Measurements from ENCODE around the gene ZSWIM3. TPM values are rescaled to one million over a fixed set of nuclear protein-coding genes. Genes with fewer than 3 reads are reported as not detected.

ZSWIM3 gene
- total and polyA plus RNA-seq, 2 of the 8 experiments (the other 6 are each of a cell fraction or from before 2014, with no cell fraction given), result 5.5 to 6.9 TPM

GRCh38 chr20:45893831-45894230 lies 36.4 kb downstream of the ZSWIM3 start:
- Histone ChIP-seq H2BK5ac (ENCODE audit: low read depth, low read length) (no peak overlapping the region), H4K91ac (replicated peaks; ENCODE audit: insufficient read length, low read length) (no peak overlapping the region), H3K36me3 (ENCODE audit: control insufficient read depth in 2 of 4, insufficient read depth in 4 of 4, low read length in 3 of 4) (peaks cover 8 to 24% (median 19%) of the 10 kb centered on the region in 4 experiments), H2BK12ac (ENCODE audit: low read depth, low read length) (no peak overlapping the region), H3K27me3 (replicated peaks in 1 of 4; ENCODE audit: control insufficient read depth in 3 of 4, extremely low read depth in 1 of 4, insufficient read depth in 3 of 4, low read length in 3 of 4) (no peaks in the 10 kb centered on the region), H3K27ac (ENCODE audit: low read depth, low read length) (no peak overlapping the region), H3K23ac (ENCODE audit: insufficient read length) (no peak overlapping the region), H3K4me2 (ENCODE audit: insufficient read depth in 1 of 2, low read depth in 2 of 2, low read length in 2 of 2) (no peak overlapping the region), H4K5ac (ENCODE audit: insufficient read length, low read depth, low read length) (no peak overlapping the region), H4K8ac (ENCODE audit: extremely low read depth, insufficient read depth, low read length) (no peak overlapping the region), H2AK5ac (ENCODE audit: low read depth, low read length) (no peak overlapping the region), H3K79me2 (ENCODE audit: control insufficient read depth in 1 of 2, insufficient read depth in 2 of 2, low read length in 2 of 2) (peaks cover 0 to 6% of the 10 kb centered on the region in 2 experiments; a peak in 1 of 4 replicates), H2BK120ac (replicated peaks; ENCODE audit: low read depth, low read length) (no peak overlapping the region), H2BK15ac (ENCODE audit: low read length) (no peak overlapping the region), H2AFZ (ENCODE audit: low read length) (no peak overlapping the region), H3K4me1 (replicated peaks in 1 of 4; ENCODE audit: control insufficient read depth in 3 of 4, insufficient read depth in 4 of 4, low read length in 3 of 4) (peaks cover 0 to 10% (median 6%) of the 10 kb centered on the region in 4 experiments; a peak in 6 of 7 replicates), H3K9me3 (ENCODE audit: insufficient read depth in 2 of 2, low read depth in 1 of 2, low read length in 1 of 2) (no peaks in the 10 kb centered on the region), H3K4me3 (ENCODE audit: extremely low read depth in 1 of 4, insufficient read depth in 2 of 4, low read depth in 3 of 4, low read length in 4 of 4) (no peak overlapping the region), H3K23me2 (ENCODE audit: low read depth, low read length) (peaks cover 15% of the 10 kb centered on the region; the same call in 1 of the 2 replicates), H3K56ac (replicated peaks; ENCODE audit: insufficient read length, low read depth, low read length) (no peak overlapping the region), H4K20me1 (replicated peaks in 1 of 2; ENCODE audit: control insufficient read depth in 1 of 2, insufficient read depth in 2 of 2, low read length in 2 of 2) (peaks cover 0 to 13% of the 10 kb centered on the region in 2 experiments), H3K9ac (replicated peaks in 1 of 4; ENCODE audit: extremely low read depth in 1 of 4, low read depth in 3 of 4, low read length in 3 of 4) (no peak overlapping the region), H3K4ac (replicated peaks; ENCODE audit: insufficient read length, low read depth, low read length) (no peak overlapping the region), H3K14ac (ENCODE audit: insufficient read length) (no peak overlapping the region), H3K18ac (ENCODE audit: extremely low read depth, low read length) (no peak overlapping the region), H3K79me1 (ENCODE audit: low read depth, low read length) (peaks cover 1% of the 10 kb centered on the region; the same call in 1 of the 2 replicates), H2BK20ac (ENCODE audit: low read length) (no peak overlapping the region)
- ChIA-PET CTCF (ENCODE audit: partially characterized antibody) (interaction anchor here (0.7 to 6.3 kb wide), 6 partner anchors 8 to 76 kb away, joined by 3 to 40 read pairs (median 12); no protein-coding TSS in a partner anchor), POLR2A (ENCODE audit: partially characterized antibody) (interaction anchor here (0.9 to 11.2 kb wide), 8 partner anchors 7 to 60 kb away, joined by 3 to 172 read pairs (median 40); partner anchors contain the start of genes PCIF1, PLTP and ZSWIM1)
- WGBS, 2 experiments (ENCODE audit: extremely low coverage in 1 of 2, insufficient coverage in 1 of 2, insufficient read length in 1 of 2, insufficient replicate concordance in 2 of 2, low coverage in 1 of 2, low lambda C conversion rate in 2 of 2, missing lambda C conversion rate in 1 of 2), result 80% methylated on average over 4 of the region's 4 CpGs; no CpG with 5 or more reads in 1 of the 2 experiments
- TF ChIP-seq SP4 (IDR thresholded peaks at IDR 0.05; ENCODE audit: low read length) (no peak), POLR2A (IDR thresholded peaks at IDR 0.05; ENCODE audit: control extremely low read depth in 1 of 2, low read depth in 2 of 2, low read length in 2 of 2) (peak in 1 of 2 experiments; percentile 54; a peak in 1 of 3 replicates), POLR2AphosphoS5 (IDR thresholded peaks at IDR 0.05; ENCODE audit: low read depth, low read length) (peak; percentile 60; the same call in 1 of the 2 replicates)
- TF ChIP-seq, protein P1, sequence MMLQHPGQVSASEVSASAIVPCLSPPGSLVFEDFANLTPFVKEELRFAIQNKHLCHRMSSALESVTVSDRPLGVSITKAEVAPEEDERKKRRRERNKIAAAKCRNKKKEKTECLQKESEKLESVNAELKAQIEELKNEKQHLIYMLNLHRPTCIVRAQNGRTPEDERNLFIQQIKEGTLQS (IDR thresholded peaks at IDR 0.05; ENCODE audit: insufficient read depth, low read depth, low read length), result no peak
- FAIRE-seq (no peak), DNase-seq (ENCODE audit: low read depth in 1 of 2, low spot score in 2 of 2) (no peak)
